Prostate gland (tissue), 2 donors: ENCODE results near the gene TBCK. TPM values are rescaled to one million over a fixed set of nuclear protein-coding genes. Genes with fewer than 3 reads are reported as not detected.
A peak's percentile ranks its signal among the peaks of the same experiment; 100 is the strongest.

Source experiments
- DNase-seq: peaks from one replicate; pipeline ENCODE4 v3.0.0-alpha.2; 2019; ENCODE audit warnings: low spot score
- H3K27ac ChIP-seq, 2 donors: fragments of 200-600 bp; sonication (generic); 2 replicates each; pipeline ENCODE4 v1.5.1; 2017 to 2019
- H3K27me3 ChIP-seq: fragments of 200-600 bp; sonication (generic); replicated peaks from 2 replicates; pipeline ENCODE4 v1.5.1; 2019; ENCODE audit not compliant: insufficient read depth
- H3K36me3 ChIP-seq, 2 donors: fragments of 200-600 bp; sonication (generic); 1 replicate in 1 of 2; 2 replicates in 1 of 2; pipeline versions ENCODE4 v1.5.1 to v1.8.1; 2017 to 2019
- H3K4me1 ChIP-seq: fragments of 200-600 bp; sonication (generic); replicated peaks from 2 replicates; pipeline ENCODE4 v1.5.1; 2019
- H3K4me3 ChIP-seq, 2 donors: fragments of 200-600 bp; sonication (generic); 2 replicates each; pipeline ENCODE4 v1.5.1; 2017 to 2019
- H3K9me3 ChIP-seq: fragments of 200-600 bp; sonication (generic); 2 replicates; pipeline ENCODE4 v1.5.1; 2017
- POLR2A ChIP-seq: fragments of 450-650 bp; IDR thresholded peaks from one replicate; pipeline ENCODE4 v1.6.1; 2016; ENCODE audit warnings: antibody characterized with exemption, mild to moderate bottlenecking
- POLR2AphosphoS5 ChIP-seq: sonication (generic); formaldehyde crosslinking; IDR thresholded peaks from one replicate; pipeline ENCODE4 v1.6.1; 2017; ENCODE audit warnings: antibody characterized with exemption
- WGBS: methylation state at CpG from one replicate; pipeline ENCODE4 v1.1.5; 2018; 5-methylcytosine and 5-hydroxymethylcytosine counted together
- intact Hi-C: fragments of 100-400 bp; cut with DNase I; formaldehyde crosslinking; loops from one replicate; pipeline ENCODE4 v1.14.2; 2022
- total RNA-seq, 2 donors: library from RNA; depleted of rRNA; stranded (reverse); fragments of >200 nt; gene quantifications; one replicate each; pipeline ENCODE4 v1.1.0, GENCODE V29; 2016
- TF ChIP-seq, protein P1 (sequence below), 4 experiments: fragments of 200-600 bp in 2 of 4; fragments of 450-650 bp in 2 of 4; sonication (generic) in 2 of 4; IDR thresholded peaks; 1 replicate in 3 of 4; 2 replicates in 1 of 4; pipeline ENCODE4 v1.5.1; 2016 to 2019; ENCODE audit warnings: antibody characterized with exemption in 4 of 4, mild to moderate bottlenecking in 2 of 4, moderate library complexity in 2 of 4

Gene TBCK
- total RNA-seq, 2 donors from 2014 or later: 29.8 to 32.3 TPM

DNA sequence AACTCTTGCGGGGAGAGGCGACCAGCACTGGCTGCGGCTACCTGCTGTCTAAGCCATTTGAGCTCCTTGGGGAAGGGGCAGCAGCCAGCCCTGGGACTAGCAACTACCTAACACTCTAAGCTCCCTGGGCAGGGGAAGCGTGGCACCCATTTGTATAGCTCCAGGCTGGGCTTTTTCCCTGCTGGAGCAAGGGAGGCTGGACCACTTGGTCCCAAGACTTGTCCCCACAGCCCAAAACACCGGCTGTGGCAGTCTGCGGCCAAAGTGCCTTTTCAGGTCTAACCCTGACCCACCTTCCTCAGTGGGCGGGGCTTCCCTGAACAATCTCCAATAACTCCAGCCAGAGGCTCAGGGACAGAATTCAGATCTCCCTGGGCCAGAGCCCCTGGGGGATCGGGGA is 232.9 kb downstream of the TBCK start:
- intact Hi-C loops: no loop called here
- Histone ChIP-seq H3K27me3 (no peaks in the 10 kb centered on the region), H3K9me3 (no peaks in the 10 kb centered on the region), H3K4me1 (no peaks in the 10 kb centered on the region), H3K4me3 (no peak overlapping the region), H3K27ac (no peak overlapping the region), H3K36me3 (no peaks in the 10 kb centered on the region)
- 94% methylated on average over 8 of the region's 8 CpGs for WGBS
- TF ChIP-seq, protein P1, sequence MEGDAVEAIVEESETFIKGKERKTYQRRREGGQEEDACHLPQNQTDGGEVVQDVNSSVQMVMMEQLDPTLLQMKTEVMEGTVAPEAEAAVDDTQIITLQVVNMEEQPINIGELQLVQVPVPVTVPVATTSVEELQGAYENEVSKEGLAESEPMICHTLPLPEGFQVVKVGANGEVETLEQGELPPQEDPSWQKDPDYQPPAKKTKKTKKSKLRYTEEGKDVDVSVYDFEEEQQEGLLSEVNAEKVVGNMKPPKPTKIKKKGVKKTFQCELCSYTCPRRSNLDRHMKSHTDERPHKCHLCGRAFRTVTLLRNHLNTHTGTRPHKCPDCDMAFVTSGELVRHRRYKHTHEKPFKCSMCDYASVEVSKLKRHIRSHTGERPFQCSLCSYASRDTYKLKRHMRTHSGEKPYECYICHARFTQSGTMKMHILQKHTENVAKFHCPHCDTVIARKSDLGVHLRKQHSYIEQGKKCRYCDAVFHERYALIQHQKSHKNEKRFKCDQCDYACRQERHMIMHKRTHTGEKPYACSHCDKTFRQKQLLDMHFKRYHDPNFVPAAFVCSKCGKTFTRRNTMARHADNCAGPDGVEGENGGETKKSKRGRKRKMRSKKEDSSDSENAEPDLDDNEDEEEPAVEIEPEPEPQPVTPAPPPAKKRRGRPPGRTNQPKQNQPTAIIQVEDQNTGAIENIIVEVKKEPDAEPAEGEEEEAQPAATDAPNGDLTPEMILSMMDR (IDR thresholded peaks at IDR 0.05): no peak
- no peak for TF ChIP-seq POLR2AphosphoS5
- no peak for TF ChIP-seq POLR2A
- DNase-seq: no peak

DNA sequence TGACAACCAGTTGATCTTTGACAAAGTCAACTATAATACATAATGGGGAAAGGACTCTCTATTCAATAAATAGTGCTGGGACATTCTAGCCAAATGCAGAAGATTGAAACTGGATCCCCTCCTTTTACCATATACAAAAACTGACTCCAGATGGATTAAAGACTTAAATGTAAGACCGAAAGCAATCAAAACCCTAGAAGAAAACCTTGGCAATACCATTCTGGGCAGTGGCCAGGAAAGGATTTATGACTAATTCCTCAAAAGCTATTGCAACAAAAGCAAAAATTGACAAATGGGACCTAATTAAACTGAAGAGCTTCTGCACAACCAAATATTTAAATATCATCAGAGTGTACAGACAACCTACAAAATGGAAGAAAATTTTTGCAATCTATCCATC is 235.6 kb downstream of the TBCK start:
- no peaks in the 10 kb centered on the region for H3K9me3 ChIP-seq
- 85% methylated on average over 1 of the region's 1 CpG for WGBS

DNA sequence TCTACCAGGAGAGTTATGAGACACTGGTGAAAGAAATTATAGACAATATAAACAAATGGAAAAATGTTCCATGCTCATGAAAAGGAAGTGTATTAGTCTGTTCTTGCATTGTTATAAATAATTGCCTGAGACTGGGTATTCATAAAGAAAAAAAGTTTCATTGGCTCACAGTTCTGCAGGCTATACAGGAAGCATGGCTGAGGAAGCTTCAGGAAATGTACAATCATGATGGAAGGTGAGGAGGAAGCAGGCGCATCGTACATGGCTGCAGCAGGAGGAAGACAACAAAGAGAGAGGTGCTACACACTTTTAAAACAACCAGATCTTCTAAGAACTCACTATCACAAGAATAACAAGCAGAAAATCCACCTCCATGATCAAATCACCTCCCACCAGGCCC is 236.4 kb downstream of the TBCK start:
- Histone ChIP-seq H3K36me3 (no peaks in the 10 kb centered on the region), H3K27ac (no peak overlapping the region), H3K4me1 (no peaks in the 10 kb centered on the region), H3K9me3 (no peaks in the 10 kb centered on the region), H3K4me3 (no peak overlapping the region), H3K27me3 (no peaks in the 10 kb centered on the region)
- 71% methylated on average over 2 of the region's 2 CpGs for WGBS
- DNase-seq: no peak
- intact Hi-C loops: no loop called here
- no peak for TF ChIP-seq POLR2A
- TF ChIP-seq, protein P1 (IDR thresholded peaks at IDR 0.05): no peak
- no peak for TF ChIP-seq POLR2AphosphoS5

More for the DNA sequence above, 235.6 kb downstream of the TBCK start:
- H3K36me3 ChIP-seq: no peaks in the 10 kb centered on the region
- TF ChIP-seq POLR2A (no peak), POLR2AphosphoS5 (no peak)
- TF ChIP-seq, protein P1 (IDR thresholded peaks at IDR 0.05): no peak
- no peak for DNase-seq
- H3K27me3 ChIP-seq: no peaks in the 10 kb centered on the region
- intact Hi-C loops: no loop called here
- H3K4me3 ChIP-seq: no peak overlapping the region
- no peaks in the 10 kb centered on the region for H3K4me1 ChIP-seq
- no peak overlapping the region for H3K27ac ChIP-seq

DNA sequence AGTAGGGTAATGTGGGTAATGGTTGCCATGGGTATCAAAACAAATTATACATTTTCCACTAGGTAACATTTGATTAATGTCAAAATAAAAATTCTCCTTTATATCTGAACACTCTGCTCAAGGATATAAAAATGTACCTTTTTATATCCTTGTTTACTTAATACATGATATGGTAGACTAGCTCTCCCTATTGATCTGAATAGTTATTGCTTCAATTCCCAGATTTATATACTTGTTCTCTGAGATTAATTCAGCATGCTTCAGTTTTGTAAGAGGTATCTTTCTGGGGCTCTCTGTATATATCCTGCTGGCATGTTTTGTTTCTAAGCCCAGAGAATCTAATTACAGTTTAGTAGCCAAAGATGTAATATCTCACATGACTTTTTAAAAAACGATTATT is 251.0 kb downstream of the TBCK start:
- Histone ChIP-seq H3K36me3 (no peaks in the 10 kb centered on the region), H3K4me1 (no peaks in the 10 kb centered on the region), H3K4me3 (no peak overlapping the region), H3K27ac (no peak overlapping the region), H3K9me3 (no peaks in the 10 kb centered on the region), H3K27me3 (no peaks in the 10 kb centered on the region)
- no peak for DNase-seq
- 66% methylated on average over 1 of the region's 1 CpG for WGBS
- TF ChIP-seq POLR2A: no peak
- TF ChIP-seq POLR2AphosphoS5: no peak
- TF ChIP-seq, protein P1 (IDR thresholded peaks at IDR 0.05): peak in 1 of 4 experiments; percentile 28
- intact Hi-C loops: no loop called here

DNA sequence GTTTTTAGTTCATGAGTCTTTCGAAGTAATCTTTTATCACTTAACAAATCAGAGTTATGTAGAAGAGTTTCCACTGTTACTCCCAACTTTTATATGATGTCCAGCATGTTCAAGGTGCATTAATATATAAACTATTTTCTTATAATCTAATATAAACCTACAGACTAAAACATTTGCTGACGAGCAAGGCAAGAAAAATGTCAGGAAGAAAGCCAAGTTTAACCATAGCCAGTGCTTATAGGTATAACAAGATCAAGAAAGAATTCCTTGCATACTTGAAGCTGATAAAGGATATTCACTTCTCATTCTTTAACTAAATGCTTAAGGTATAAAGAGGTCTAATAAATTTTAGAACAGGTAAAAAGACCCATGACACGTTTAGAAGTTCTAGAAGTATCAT is 253.0 kb downstream of the TBCK start:
- Histone ChIP-seq H3K4me1 (no peaks in the 10 kb centered on the region), H3K4me3 (no peak overlapping the region), H3K9me3 (no peaks in the 10 kb centered on the region), H3K27me3 (no peaks in the 10 kb centered on the region), H3K27ac (no peak overlapping the region), H3K36me3 (no peaks in the 10 kb centered on the region)
- no peak for DNase-seq
- WGBS: 20% methylated on average over 3 of the region's 3 CpGs
- intact Hi-C loops: no loop called here
- TF ChIP-seq POLR2AphosphoS5 (no peak), POLR2A (no peak)
- TF ChIP-seq, protein P1 (IDR thresholded peaks at IDR 0.05): no peak
